Uterus (tissue), 4 donors: ENCODE measurements around the gene SRRM5. TPM values are rescaled to one million over a fixed set of nuclear protein-coding genes. Genes with fewer than 3 reads are reported as not detected.

Experiments used
- DNase-seq, 2 donors: peaks; one replicate each; pipeline ENCODE4 v3.0.0-alpha.2; 2019 to 2020
- H3K27ac ChIP-seq, 2 donors: fragments of 200-600 bp; sonication (generic); 1 replicate in 1 of 2; 2 replicates in 1 of 2; pipeline ENCODE4 v1.5.1; 2016 to 2018
- H3K27me3 ChIP-seq, 2 donors: fragments of 200-600 bp; sonication (generic); one replicate each; pipeline ENCODE4 v1.5.1; 2018 to 2019; ENCODE audit warnings: control low read depth in 1 of 2
- H3K36me3 ChIP-seq, 2 donors: fragments of 200-600 bp; sonication (generic); one replicate each; pipeline ENCODE4 v1.5.1; 2019; ENCODE audit warnings: control low read depth in 1 of 2
- H3K4me1 ChIP-seq, 2 donors: fragments of 200-600 bp; sonication (generic); one replicate each; pipeline ENCODE4 v1.5.1; 2018 to 2019; ENCODE audit warnings: control low read depth in 1 of 2
- H3K4me3 ChIP-seq, 2 donors: fragments of 200-600 bp; sonication (generic); 1 replicate in 1 of 2; 2 replicates in 1 of 2; pipeline ENCODE4 v1.5.1; 2018 to 2019; ENCODE audit warnings: mild to moderate bottlenecking in 1 of 2
- H3K9me3 ChIP-seq, 2 donors: fragments of 200-600 bp; sonication (generic); one replicate each; pipeline ENCODE4 v1.5.1; 2019; ENCODE audit warnings: control low read depth in 1 of 2
- CTCF ChIP-seq, 4 experiments: fragments of 200-600 bp in 2 of 4; fragments of 450-650 bp in 2 of 4; sonication (generic) in 2 of 4; IDR thresholded peaks; one replicate each; pipeline ENCODE4 v1.5.1; 2016 to 2019; ENCODE audit warnings: antibody characterized with exemption in 4 of 4, mild to moderate bottlenecking in 2 of 4, moderate library complexity in 1 of 4
- POLR2A ChIP-seq, 2 donors: fragments of 450-650 bp; IDR thresholded peaks; one replicate each; pipeline ENCODE4 v1.6.1; 2016; ENCODE audit warnings: antibody characterized with exemption in 2 of 2, mild to moderate bottlenecking in 1 of 2, moderate library complexity in 1 of 2
- intact Hi-C: fragments of 100-400 bp; cut with DNase I; formaldehyde crosslinking; loops from one replicate; pipeline ENCODE4 v1.15.1; 2023; ENCODE audit warnings: low total_unique reads
- total RNA-seq, 4 donors: library from RNA; depleted of rRNA in 3 of 4; stranded (reverse); fragments of >200 nt in 3 of 4; gene quantifications; one replicate each; pipeline versions ENCODE4 v1.1.0 to v1.2.4, GENCODE V29; 2014 to 2023
- donor health status: DM: yes; HTN: yes; CAD: no.

SRRM5 gene
- total RNA-seq, 4 donors from 2014 or later: 0.58 TPM; not detected in 3

GRCh38 chr19:43564800-43565199 is 47.1 kb upstream of the SRRM5 start:
- intact Hi-C loops: no loop called here
- no peaks in the 10 kb centered on the region for H3K27me3 ChIP-seq
- TF ChIP-seq POLR2A (IDR thresholded peaks at IDR 0.05): no peak
- TF ChIP-seq CTCF (IDR thresholded peaks at IDR 0.05): no peak
- H3K27ac ChIP-seq: no peak overlapping the region
- no peaks in the 10 kb centered on the region for H3K36me3 ChIP-seq
- no peak for DNase-seq
- no peaks in the 10 kb centered on the region for H3K9me3 ChIP-seq
- no peak overlapping the region for H3K4me3 ChIP-seq
- peaks cover 0 to 7% of the 10 kb centered on the region in 2 donors for H3K4me1 ChIP-seq

DNA sequence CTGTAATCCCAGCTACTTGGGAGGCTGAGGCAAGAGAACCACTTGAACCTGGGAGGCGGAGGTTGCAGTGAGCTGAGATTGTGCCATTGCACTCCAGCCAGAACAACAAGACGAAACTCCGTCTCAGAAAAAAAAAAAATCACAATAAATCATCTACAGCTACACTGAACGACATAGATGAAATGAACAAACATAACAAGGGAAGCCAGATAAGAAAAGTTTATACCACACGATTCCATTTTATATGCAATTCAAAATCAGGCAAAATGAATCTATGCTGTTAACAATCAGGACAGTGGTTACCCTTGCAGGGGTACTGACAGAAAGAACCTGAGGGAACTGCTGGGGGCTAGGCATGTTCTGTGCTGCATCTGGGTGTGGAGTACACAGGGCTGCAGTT is 42.2 kb upstream of the SRRM5 start:
- TF ChIP-seq POLR2A (IDR thresholded peaks at IDR 0.05) (no peak), CTCF (IDR thresholded peaks at IDR 0.05) (no peak)
- Histone ChIP-seq H3K9me3 (no peaks in the 10 kb centered on the region), H3K36me3 (no peaks in the 10 kb centered on the region), H3K27ac (no peak overlapping the region), H3K27me3 (no peaks in the 10 kb centered on the region), H3K4me3 (no peak overlapping the region), H3K4me1 (peaks cover 0 to 5% of the 10 kb centered on the region in 2 donors)
- intact Hi-C loops: no loop called here
- no peak for DNase-seq

DNA sequence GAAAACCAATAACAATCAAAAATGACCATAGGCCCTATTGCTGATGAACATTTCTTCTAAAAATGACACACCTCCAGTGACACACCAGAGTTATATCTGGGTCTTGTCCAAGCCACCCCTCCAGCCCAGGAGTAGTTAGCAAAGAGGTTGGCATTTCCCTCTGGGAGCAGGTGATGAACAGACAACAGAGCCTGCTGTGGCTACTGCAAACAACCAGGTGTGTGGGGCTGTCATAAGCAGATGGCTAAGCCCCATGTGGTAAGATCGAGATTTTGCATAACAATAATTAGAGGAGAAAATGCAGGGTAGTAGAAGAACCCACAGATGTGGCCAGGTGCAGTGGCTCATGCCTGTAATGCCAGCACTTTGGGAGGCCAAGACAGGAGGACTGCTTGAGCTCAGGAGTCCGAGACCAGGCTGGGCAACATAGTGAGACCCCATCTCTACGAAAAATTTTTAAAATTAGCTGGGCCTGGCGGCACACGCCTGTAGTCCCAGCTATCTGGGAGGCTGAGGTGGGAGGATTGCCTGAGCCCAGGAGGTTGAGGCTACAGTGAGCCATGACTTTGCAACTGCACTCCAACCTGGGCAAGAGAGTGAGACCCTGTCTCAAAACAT is 41.6 kb upstream of the SRRM5 start:
- DNase-seq: no peak
- Histone ChIP-seq H3K27ac (no peak overlapping the region), H3K9me3 (no peaks in the 10 kb centered on the region), H3K4me3 (no peak overlapping the region), H3K36me3 (no peaks in the 10 kb centered on the region), H3K4me1 (peaks cover 0 to 5% of the 10 kb centered on the region in 2 donors), H3K27me3 (no peaks in the 10 kb centered on the region)
- TF ChIP-seq CTCF (IDR thresholded peaks at IDR 0.05): no peak
- no peak for TF ChIP-seq POLR2A (IDR thresholded peaks at IDR 0.05)
- intact Hi-C loops: no loop called here

- TF ChIP-seq POLR2A (IDR thresholded peaks at IDR 0.05) (no peak), CTCF (IDR thresholded peaks at IDR 0.05) (no peak)
- H3K27ac ChIP-seq: no peak overlapping the region
- H3K9me3 ChIP-seq: no peaks in the 10 kb centered on the region
- no peak overlapping the region for H3K4me3 ChIP-seq
- intact Hi-C loops: no loop called here
- DNase-seq: no peak
- peaks cover 0 to 5% of the 10 kb centered on the region in 2 donors for H3K4me1 ChIP-seq
- no peaks in the 10 kb centered on the region for H3K36me3 ChIP-seq
- no peaks in the 10 kb centered on the region for H3K27me3 ChIP-seq
These were observed 39.7 kb upstream of the SRRM5 start for GRCh38 chr19:43572171-43572588.

DNA sequence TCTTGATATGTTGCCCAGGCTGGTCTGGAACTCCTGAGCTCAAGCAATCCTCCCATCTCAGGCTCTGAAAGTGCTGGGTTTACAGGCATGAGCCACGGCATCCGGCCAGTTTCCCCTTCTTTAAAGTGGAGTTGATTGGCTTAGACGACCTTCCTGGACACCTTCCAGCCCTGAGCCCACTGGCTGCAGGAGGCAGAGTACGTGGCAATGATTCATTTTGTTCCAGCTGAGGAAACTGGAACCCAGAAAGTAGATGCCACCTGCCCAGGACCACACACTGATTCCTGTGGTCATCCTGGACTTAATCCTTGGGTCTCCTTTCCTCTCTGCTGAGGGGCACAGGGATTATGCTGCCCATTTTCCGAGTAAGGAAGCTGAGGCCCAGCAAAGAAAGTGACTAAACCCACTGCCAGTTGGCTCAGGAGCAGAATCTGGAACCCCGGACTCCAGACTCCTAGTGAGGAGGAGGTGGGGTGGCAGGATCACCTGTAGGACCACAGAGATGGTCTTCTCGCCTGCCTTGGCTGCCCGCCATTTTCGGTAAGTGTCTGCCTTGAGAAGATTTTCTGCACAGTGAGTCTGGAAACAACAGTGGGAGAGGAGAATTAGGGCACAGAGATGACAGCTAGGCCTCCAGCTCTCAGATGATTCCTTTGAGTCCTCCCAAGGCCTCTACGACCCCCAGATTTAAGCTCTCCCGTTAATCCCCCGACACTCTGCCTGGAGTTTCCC is 37.3 kb upstream of the SRRM5 start:
- H3K4me3 ChIP-seq: peak overlapping the region; percentile 79 to 95
- intact Hi-C loops: loop anchor here (5.0 kb wide), 1 partner anchor 93 kb away; no protein-coding TSS in a partner anchor
- no peak for DNase-seq
- H3K9me3 ChIP-seq: no peaks in the 10 kb centered on the region
- no peaks in the 10 kb centered on the region for H3K27me3 ChIP-seq
- peak overlapping the region; percentile 85 to 89 for H3K27ac ChIP-seq
- H3K4me1 ChIP-seq: peaks cover 0 to 5% of the 10 kb centered on the region in 2 donors
- TF ChIP-seq POLR2A (IDR thresholded peaks at IDR 0.05) (no peak), CTCF (IDR thresholded peaks at IDR 0.05) (no peak)
- no peaks in the 10 kb centered on the region for H3K36me3 ChIP-seq
